PC-3 (cell line): ENCODE data around the gene CYP46A1. TPM values are rescaled to one million over a fixed set of nuclear protein-coding genes. Genes with fewer than 3 reads are reported as not detected.

ENCODE experiments used
- ATAC-seq: fragments of 200-7000 bp; cut with Tn5 transposase; 2 replicates; pipeline ENCODE4 v1.9.1; 2020; ENCODE audit warnings: mild to moderate bottlenecking, moderate library complexity
- BruUV-seq: library from RNA; stranded (reverse); fragments of 400-500 nt; replicated peaks from 2 replicates; lab custom pipeline; 2021; lab: Mats Ljungman, UMichigan
- CTCF ChIA-PET: fragments of 300-600 bp; sonication (Branson Sonifier 250); formaldehyde crosslinking; loops from one replicate; lab custom pipeline; 2022; ENCODE audit warnings: antibody characterized with exemption; lab: Charles Lee
- POLR2A ChIA-PET: fragments of 300-600 bp; sonication (Branson Sonifier 250); formaldehyde crosslinking; loops from one replicate; lab custom pipeline; 2022; ENCODE audit warnings: antibody characterized with exemption; ENCODE audit not compliant: unreplicated experiment; lab: Charles Lee
- DNase-seq: peaks from one replicate; pipeline ENCODE4 v3.0.0-alpha.2; 2015
- H2AFZ ChIP-seq: fragments of 300-600 bp; sonication (generic); 2 replicates; pipeline ENCODE4 v1.6.0; 2016; ENCODE audit warnings: antibody characterized with exemption, low read length
- H3F3A ChIP-seq: fragments of 300-600 bp; sonication (generic); one replicate; pipeline ENCODE4 v1.6.0; 2017; ENCODE audit warnings: antibody characterized with exemption, low read length, control low read depth, mild to moderate bottlenecking; ENCODE audit not compliant: unreplicated experiment
- H3K27ac ChIP-seq: fragments of 300-600 bp; sonication (generic); 2 replicates; pipeline ENCODE4 v1.5.1; 2016; ENCODE audit warnings: mild to moderate bottlenecking, low read length
- H3K27me3 ChIP-seq: fragments of 300-600 bp; sonication (generic); 2 replicates; pipeline ENCODE4 v1.6.1; 2016; ENCODE audit warnings: low read length, mixed read lengths
- H3K36me3 ChIP-seq: fragments of 300-600 bp; sonication (generic); 2 replicates; pipeline ENCODE4 v1.6.1; 2016; ENCODE audit warnings: low read depth, mixed run types, low read length, mixed read lengths
- H3K4me1 ChIP-seq: fragments of 300-600 bp; sonication (generic); 2 replicates; pipeline ENCODE4 v1.5.1; 2016; ENCODE audit warnings: low read length; ENCODE audit not compliant: insufficient read depth
- H3K4me2 ChIP-seq: fragments of 300-600 bp; sonication (generic); 2 replicates; pipeline ENCODE4 v1.6.0; 2016; ENCODE audit warnings: low read length
- H3K4me3 ChIP-seq: fragments of 300-600 bp; sonication (generic); 2 replicates; pipeline ENCODE4 v1.5.1; 2016; ENCODE audit warnings: mild to moderate bottlenecking, low read length, mixed read lengths
- H3K79me2 ChIP-seq: fragments of 300-600 bp; sonication (generic); 2 replicates; pipeline ENCODE4 v1.6.1; 2017; ENCODE audit warnings: low read length, mixed read lengths
- H3K9ac ChIP-seq: fragments of 300-600 bp; sonication (generic); 2 replicates; pipeline ENCODE4 v1.6.0; 2016; ENCODE audit warnings: mild to moderate bottlenecking, low read length
- H3K9me2 ChIP-seq: fragments of 300-600 bp; sonication (generic); replicated peaks from 2 replicates; pipeline ENCODE4 v1.6.1; 2016; ENCODE audit warnings: mixed run types, low read length, mixed read lengths
- H3K9me3 ChIP-seq: fragments of 300-600 bp; sonication (generic); 2 replicates; pipeline ENCODE4 v1.6.1; 2016; ENCODE audit warnings: low read length, mixed read lengths
- H4K20me1 ChIP-seq: fragments of 300-600 bp; sonication (generic); 2 replicates; pipeline ENCODE4 v1.6.1; 2016; ENCODE audit warnings: low read length, mixed read lengths
- EZH2 ChIP-seq: fragments of 300-600 bp; sonication (generic); IDR thresholded peaks from one replicate; pipeline ENCODE4 v1.6.1; 2017; ENCODE audit warnings: antibody characterized with exemption, mild to moderate bottlenecking, low read length; ENCODE audit not compliant: unreplicated experiment
- EZH2phosphoT487 ChIP-seq: fragments of 300-600 bp; sonication (generic); IDR thresholded peaks from 2 replicates; pipeline ENCODE4 v1.6.1; 2018; ENCODE audit warnings: mild to moderate bottlenecking, antibody characterized with exemption, low read length, borderline replicate concordance
- intact Hi-C: fragments of 100-400 bp; cut with micrococcal nuclease; formaldehyde crosslinking; loops from 2 replicates; pipeline ENCODE4 v1.9.0; 2023
- total RNA-seq: library from RNA; depleted of rRNA; stranded (reverse); fragments of >200 nt; gene quantifications from 2 replicates; pipeline ENCODE4 v1.2.3, GENCODE V29; 2014
- TF ChIP-seq, protein P1 (sequence below): fragments of 300-600 bp; sonication (generic); conservative IDR thresholded peaks from 2 replicates; pipeline ENCODE4 v1.5.1; 2017; ENCODE audit warnings: antibody characterized with exemption, low read depth, mild to moderate bottlenecking, low read length

The CYP46A1 gene
- total RNA-seq, 1 experiment from 2014 or later = 1.2 TPM

DNA sequence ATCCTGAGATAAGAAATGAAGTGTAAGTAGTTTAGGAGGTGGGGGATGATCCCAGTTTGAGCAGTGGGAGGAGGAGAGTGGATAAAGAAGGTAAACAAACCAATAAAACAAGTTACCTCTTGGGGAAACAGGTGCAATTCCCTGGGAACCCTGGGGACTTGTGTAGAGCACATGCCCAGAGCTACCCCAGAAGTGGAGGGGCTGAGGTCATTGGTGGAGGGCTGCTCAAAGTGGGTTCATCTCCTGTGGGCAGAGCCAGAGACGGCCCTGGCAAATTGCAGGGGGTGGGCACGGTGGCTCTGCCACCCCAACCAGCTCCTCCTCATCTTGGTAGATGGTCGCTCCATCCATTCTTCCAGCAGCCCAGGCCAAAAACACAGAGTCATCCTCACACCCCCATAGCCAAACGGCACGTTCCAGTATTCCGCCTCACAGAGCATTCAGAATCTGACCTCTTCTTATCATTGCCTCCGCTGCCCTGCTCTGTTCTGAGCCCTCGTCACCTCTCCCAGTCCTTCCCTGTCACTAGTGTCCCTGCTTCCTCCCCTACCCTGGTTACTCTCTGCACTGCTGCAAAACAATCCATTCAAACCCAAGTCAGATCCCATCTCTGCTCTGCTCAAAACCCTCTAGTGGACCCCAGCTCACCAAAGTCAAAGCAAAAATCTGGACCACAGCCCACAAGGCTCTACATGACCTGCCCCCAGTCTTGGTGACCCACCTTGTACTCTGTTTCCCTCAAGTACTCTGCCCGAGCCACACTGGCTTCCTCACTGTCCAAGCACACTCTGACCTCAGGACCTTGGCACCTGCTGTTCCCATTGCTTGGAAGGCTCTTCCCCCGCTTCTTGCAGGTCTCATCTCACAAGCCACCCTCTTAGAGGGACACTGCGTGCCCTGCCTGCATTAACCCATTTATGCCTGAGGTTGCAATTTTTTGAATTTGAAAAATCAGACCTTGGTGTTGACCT is 5.5 kb downstream of the CYP46A1 start:
- intact Hi-C loops = no loop called here
- Histone ChIP-seq H2AFZ (no peak overlapping the region), H4K20me1 (no peaks in the 10 kb centered on the region), H3K9ac (no peak overlapping the region), H3K4me1 (peaks cover 3% of the 10 kb centered on the region; the same call in 1 of the 2 replicates), H3F3A (no peaks in the 10 kb centered on the region), H3K27ac (no peak overlapping the region), H3K79me2 (no peaks in the 10 kb centered on the region), H3K9me3 (no peaks in the 10 kb centered on the region), H3K9me2 (no peaks in the 10 kb centered on the region), H3K4me2 (no peak overlapping the region), H3K36me3 (no peaks in the 10 kb centered on the region), H3K4me3 (no peak overlapping the region), H3K27me3 (no peaks in the 10 kb centered on the region)
- TF ChIP-seq EZH2phosphoT487 (no peak), EZH2 (no peak)
- TF ChIP-seq, protein P1, sequence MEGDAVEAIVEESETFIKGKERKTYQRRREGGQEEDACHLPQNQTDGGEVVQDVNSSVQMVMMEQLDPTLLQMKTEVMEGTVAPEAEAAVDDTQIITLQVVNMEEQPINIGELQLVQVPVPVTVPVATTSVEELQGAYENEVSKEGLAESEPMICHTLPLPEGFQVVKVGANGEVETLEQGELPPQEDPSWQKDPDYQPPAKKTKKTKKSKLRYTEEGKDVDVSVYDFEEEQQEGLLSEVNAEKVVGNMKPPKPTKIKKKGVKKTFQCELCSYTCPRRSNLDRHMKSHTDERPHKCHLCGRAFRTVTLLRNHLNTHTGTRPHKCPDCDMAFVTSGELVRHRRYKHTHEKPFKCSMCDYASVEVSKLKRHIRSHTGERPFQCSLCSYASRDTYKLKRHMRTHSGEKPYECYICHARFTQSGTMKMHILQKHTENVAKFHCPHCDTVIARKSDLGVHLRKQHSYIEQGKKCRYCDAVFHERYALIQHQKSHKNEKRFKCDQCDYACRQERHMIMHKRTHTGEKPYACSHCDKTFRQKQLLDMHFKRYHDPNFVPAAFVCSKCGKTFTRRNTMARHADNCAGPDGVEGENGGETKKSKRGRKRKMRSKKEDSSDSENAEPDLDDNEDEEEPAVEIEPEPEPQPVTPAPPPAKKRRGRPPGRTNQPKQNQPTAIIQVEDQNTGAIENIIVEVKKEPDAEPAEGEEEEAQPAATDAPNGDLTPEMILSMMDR = no peak
- no TSS peak for BruUV-seq
- ATAC-seq (no peak), DNase-seq (no peak)
- POLR2A ChIA-PET = no interaction called here
- CTCF ChIA-PET = no interaction called here

GRCh38 chr14:99690636-99691035 is 6.5 kb downstream of the CYP46A1 start:
- Histone ChIP-seq H3K27ac (no peak overlapping the region), H3K4me2 (no peak overlapping the region), H2AFZ (no peak overlapping the region), H3F3A (no peaks in the 10 kb centered on the region), H3K4me3 (no peak overlapping the region), H4K20me1 (no peaks in the 10 kb centered on the region), H3K9me2 (no peaks in the 10 kb centered on the region), H3K4me1 (no peaks in the 10 kb centered on the region), H3K27me3 (no peaks in the 10 kb centered on the region), H3K9me3 (no peaks in the 10 kb centered on the region), H3K79me2 (no peaks in the 10 kb centered on the region), H3K9ac (no peak overlapping the region), H3K36me3 (no peaks in the 10 kb centered on the region)
- CTCF ChIA-PET = no interaction called here
- TF ChIP-seq, protein P1 = no peak
- TF ChIP-seq EZH2 = no peak
- no peak for TF ChIP-seq EZH2phosphoT487
- BruUV-seq = no TSS peak
- no peak for DNase-seq
- ATAC-seq = no peak
- POLR2A ChIA-PET = no interaction called here
- intact Hi-C loops = no loop called here
